ENCODE data around the gene GPT2.

DNA sequence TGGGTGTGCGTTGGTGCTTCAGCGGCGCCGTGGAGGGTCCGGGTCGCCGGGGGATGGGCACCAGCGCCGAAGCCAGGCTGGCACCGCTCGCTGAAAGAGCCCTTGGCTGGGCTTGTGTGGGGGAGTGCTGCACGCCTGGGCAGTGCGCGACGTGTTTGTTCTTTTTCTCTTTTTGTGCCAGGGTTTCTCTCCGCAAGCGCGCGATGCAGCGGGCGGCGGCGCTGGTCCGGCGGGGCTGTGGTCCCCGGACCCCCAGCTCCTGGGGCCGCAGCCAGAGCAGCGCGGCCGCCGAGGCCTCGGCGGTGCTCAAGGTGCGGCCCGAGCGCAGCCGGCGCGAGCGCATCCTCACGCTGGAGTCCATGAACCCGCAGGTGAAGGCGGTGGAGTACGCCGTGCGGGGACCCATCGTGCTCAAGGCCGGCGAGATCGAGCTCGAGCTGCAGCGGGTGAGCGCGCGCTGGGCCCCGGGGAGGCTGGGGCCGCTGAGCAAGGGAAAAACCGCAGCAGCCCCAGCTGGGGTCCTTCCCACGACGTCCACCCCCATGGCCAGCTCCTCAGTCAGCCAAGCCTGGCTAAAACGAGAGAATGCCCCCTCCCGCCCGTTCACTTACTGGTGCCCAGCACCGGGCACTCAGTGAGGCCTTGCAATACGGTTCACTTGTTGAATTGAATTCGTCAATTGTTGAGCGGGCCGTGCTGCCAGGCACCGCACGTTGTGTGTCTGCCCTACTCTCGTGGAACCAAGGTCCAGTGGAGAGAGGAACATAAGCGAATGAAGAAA, 541 bp downstream of the GPT2 start:
- TF ChIP-seq, protein P1, sequence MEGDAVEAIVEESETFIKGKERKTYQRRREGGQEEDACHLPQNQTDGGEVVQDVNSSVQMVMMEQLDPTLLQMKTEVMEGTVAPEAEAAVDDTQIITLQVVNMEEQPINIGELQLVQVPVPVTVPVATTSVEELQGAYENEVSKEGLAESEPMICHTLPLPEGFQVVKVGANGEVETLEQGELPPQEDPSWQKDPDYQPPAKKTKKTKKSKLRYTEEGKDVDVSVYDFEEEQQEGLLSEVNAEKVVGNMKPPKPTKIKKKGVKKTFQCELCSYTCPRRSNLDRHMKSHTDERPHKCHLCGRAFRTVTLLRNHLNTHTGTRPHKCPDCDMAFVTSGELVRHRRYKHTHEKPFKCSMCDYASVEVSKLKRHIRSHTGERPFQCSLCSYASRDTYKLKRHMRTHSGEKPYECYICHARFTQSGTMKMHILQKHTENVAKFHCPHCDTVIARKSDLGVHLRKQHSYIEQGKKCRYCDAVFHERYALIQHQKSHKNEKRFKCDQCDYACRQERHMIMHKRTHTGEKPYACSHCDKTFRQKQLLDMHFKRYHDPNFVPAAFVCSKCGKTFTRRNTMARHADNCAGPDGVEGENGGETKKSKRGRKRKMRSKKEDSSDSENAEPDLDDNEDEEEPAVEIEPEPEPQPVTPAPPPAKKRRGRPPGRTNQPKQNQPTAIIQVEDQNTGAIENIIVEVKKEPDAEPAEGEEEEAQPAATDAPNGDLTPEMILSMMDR (IDR thresholded peaks at IDR 0.05; ENCODE audit: low read depth, low read length, poor library complexity, severe bottlenecking), result no peak
- TF ChIP-seq EZH2phosphoT487 (IDR thresholded peaks at IDR 0.05; ENCODE audit: borderline replicate concordance, low read length), result no peak

Measured in DOHH2 (cell line).